Esophagus muscularis mucosa (tissue), 4 donors: Measurements from ENCODE around the gene SPI1.

Experiments
- CTCF ChIP-seq, 3 experiments: fragments of 200-600 bp in 2 of 3; fragments of 450-650 bp in 1 of 3; sonication (generic) in 2 of 3; IDR thresholded peaks; one replicate each; pipeline ENCODE4 v1.5.1; 2017 to 2019; ENCODE audit warnings: antibody characterized with exemption in 3 of 3, mild to moderate bottlenecking in 2 of 3, moderate library complexity in 1 of 3
- EP300 ChIP-seq: sonication (generic); formaldehyde crosslinking; IDR thresholded peaks from one replicate; pipeline ENCODE4 v1.6.1; 2017; ENCODE audit warnings: antibody characterized with exemption
- POLR2A ChIP-seq: fragments of 450-650 bp; IDR thresholded peaks from one replicate; pipeline ENCODE4 v1.6.1; 2017; ENCODE audit warnings: antibody characterized with exemption, moderate library complexity, mild to moderate bottlenecking, low read depth
- POLR2AphosphoS5 ChIP-seq, 2 donors: sonication (generic); formaldehyde crosslinking; IDR thresholded peaks; one replicate each; pipeline ENCODE4 v1.6.1; 2017; ENCODE audit warnings: antibody characterized with exemption in 2 of 2

- TF ChIP-seq CTCF (IDR thresholded peaks at IDR 0.05) (no peak), POLR2AphosphoS5 (IDR thresholded peaks at IDR 0.05) (no peak), EP300 (no peak), POLR2A (no peak)
Observed at GRCh38 chr11:47340010-47340409, 38.3 kb downstream of the SPI1 start.
